Activated naive CD8-positive, alpha-beta T cell treated with anti-CD3 and anti-CD28 coated beads, Interleukin-2, amount 50 U/mL, for 16 hours (primary cell): ENCODE measurements around the gene ENTPD2.
A peak's percentile ranks its signal among the peaks of the same experiment; 100 is the strongest.
"Not testable (repeated sequence)": the region's sequence is repeated elsewhere in the genome, so short reads cannot be mapped to it uniquely, and the experiment has no call there.

Experiments used
- DNase-seq: peaks from one replicate; pipeline ENCODE4 v3.0.0-alpha.2; 2020; ENCODE audit warnings: low read depth, low spot score

Gene ENTPD2

DNA sequence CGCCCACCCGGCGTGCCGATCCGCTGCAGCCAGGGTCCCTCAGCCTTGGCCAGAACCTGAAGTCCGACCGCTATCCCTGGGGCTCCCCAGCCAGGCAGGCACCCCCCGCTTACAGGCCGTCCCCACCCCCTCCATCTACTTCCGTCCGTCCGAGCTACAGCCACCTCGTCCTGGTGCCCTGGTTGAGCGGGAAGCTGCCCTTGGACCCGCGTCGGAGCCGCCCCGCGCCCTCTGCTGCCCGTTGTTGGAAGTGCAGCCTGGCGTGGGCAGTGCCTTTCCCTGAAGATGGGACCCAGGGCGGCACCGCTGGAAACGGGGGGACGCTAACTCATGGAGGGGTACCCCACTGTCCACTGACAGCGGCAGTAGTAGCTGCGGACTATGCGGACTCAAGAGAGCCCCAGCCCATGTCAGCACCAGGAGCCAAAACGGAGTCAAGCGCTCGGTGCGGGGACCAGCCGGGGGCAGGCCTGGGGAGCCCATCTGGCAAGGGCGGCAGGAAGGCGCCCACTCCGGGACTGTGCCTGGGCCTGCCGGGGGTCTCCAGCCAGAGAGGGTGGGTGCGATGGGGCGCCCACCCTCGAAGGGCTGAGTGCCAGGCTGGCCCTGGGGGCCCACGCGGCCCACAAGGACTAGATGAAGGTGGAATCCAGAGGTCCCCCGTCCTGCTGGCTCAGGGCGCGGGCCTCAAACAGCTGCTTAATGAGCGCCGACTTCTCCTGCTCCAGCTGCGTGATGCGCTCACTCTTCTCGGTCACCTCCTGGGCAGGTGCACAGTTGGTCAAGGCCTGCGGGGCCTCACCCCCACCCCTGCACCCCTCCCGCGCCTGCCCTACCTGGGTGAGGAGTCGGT, 10.4 kb upstream of the ENTPD2 start:
- DNase-seq, result no peak

DNA sequence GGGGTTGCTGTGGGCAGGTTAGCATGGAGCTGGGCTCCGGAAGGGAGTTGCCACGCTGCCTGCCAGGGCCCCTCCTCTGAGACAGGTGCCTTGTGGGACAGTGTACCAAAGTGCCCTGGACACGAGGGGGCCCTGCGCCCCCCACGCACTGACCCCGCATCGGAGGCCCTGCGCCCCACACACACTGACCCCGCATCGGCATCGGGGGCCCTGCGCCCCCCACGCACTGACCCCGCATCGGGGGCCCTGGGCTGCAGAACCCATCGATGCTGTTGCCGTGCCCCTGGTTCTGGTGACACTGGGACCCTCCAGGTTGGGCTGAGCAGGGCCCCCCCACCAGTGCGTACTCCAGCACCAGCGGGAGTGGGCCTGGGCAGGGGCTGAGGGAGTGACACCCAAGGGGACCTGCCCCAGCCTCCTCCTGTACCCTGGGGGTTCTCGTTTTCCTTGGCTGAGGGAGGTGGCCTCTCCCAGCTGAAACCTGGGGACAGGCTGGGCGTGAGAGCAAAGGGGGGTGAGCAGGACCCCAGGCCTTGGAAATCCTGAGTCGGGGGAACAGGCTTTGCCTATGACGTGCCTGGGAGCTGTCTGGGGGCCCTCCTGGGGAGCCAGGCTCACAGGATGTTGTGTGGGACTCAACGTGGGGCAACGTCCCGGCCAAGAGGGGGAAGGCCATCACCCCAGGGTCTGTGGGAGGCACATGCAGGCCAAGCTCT, 9.6 kb upstream of the ENTPD2 start:
- DNase-seq, result no peak

DNA sequence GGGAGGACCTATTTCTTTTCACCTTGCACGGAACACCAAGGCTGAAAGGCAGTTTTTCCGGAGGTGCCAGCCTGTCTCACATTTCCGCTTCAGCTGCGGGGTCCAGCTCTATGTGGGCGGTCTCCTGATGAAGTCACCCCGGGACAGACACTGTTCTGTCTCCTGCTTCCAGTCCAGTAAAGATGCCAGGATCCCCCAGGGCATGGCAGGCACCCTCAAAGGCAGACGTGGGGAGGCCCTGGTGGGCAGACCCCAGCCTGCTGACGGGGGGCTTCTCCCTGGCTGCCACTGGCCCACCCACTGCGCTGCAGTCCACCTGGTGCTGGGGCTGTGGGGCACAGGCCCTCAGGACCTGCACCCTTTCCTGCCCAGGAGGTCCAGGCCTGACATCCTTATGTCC, 8.9 kb upstream of the ENTPD2 start:
- DNase-seq, result not testable (repeated sequence)

DNA sequence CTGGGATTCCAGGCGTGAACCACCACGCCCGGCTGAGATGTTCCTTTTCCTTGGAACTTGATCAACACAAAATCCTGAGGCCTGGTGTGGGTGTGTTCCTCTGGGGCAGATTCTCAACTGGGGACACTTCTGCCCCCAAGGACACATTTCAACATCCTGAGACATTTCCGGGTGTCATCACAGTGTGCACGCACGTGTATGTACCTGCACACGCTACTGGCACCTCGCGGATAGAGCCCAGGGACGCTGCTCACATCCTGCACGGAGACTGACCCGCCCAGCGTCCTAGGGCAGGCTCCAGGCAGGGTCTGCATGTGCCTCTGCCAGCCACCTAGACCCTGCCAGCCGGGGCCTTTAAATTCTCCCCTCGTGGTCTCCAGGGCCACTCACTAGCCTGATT, 8.5 kb upstream of the ENTPD2 start:
- DNase-seq, result no peak

DNA sequence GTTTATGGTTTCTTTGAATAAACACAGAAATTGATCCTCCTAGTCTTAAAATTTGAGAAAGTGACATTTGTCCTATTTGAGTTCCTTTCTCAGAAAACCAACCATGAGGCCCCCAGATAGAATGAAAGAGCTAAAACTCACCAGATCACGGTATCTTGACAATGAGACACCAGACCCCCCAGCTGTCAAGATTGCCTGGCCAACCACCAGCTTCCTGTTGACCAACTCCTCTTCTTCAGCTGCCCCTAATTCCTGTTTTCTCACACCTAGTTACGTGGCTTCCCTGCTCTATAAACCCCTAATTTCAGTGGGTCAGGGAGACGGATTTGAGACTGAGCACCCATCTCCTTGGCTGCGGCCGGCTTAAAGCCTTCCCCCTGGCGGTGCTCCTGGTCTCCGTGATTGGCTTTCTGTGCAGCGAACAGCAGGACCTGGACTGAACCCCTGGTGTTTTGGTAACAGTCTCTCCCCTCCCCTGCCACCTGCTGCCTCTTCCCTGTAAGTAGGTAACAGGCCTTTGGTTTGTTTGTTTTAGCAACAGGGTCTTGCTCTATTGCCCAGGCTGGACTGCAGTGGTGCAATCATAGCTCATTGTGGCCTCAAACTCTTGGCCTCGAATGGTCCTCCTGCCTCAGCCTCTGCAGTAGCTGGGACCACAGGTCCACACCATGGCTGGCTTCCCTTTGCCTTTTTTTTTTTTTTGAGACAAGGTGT, 4.8 kb upstream of the ENTPD2 start:
- no peak for DNase-seq

DNA sequence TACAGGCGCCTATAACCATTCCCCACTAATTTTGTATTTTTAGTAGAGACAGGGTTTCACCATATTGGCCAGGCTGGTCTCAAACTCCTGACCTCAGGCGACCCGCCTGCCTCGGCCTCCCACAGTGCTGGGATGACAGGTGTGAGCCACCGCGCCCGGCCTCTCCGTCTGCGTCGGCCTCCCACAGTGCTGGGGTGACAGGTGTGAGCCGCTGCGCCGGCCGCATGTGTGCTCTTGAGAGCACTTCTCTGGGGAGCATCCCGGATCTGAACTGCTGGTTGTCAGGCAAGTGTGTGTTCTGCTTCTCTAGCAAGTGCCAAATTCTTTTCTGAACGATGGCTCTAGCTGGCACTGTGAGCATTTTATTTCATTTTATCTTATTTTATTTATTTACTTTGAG, 3.7 kb upstream of the ENTPD2 start:
- DNase-seq, result no peak

DNA sequence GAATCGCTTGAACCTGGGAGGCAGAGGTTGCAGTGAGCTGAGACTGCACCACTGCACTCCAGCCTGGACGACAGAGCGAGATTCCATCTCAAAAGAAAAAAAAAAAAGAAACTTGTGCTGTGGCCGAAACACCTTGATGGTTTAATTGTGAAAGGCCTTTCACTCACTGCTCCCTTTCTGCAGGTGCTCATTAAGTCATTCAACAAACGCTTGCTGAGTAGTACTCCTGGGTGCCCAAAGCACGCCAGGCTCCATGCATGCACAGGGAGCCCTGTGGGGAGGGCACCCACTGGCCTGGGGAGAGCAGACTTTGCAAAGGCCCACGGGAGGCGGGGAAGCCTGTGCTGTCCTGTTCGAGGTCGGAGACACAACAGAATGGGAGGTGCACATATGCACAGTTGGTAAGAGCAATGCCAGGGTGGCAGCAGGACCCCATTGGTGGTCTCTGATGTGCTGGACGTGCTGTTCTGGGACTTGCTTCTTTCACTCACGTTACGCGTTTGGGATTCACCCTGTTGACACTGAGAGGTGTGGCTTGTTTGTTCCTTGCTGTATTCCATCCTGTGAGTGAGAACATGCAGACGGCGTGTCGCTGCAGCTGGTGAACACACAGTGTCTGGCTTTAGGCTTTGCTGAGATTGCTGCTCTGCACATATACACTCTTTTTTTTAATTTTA, 3.0 kb upstream of the ENTPD2 start:
- no peak for DNase-seq

DNA sequence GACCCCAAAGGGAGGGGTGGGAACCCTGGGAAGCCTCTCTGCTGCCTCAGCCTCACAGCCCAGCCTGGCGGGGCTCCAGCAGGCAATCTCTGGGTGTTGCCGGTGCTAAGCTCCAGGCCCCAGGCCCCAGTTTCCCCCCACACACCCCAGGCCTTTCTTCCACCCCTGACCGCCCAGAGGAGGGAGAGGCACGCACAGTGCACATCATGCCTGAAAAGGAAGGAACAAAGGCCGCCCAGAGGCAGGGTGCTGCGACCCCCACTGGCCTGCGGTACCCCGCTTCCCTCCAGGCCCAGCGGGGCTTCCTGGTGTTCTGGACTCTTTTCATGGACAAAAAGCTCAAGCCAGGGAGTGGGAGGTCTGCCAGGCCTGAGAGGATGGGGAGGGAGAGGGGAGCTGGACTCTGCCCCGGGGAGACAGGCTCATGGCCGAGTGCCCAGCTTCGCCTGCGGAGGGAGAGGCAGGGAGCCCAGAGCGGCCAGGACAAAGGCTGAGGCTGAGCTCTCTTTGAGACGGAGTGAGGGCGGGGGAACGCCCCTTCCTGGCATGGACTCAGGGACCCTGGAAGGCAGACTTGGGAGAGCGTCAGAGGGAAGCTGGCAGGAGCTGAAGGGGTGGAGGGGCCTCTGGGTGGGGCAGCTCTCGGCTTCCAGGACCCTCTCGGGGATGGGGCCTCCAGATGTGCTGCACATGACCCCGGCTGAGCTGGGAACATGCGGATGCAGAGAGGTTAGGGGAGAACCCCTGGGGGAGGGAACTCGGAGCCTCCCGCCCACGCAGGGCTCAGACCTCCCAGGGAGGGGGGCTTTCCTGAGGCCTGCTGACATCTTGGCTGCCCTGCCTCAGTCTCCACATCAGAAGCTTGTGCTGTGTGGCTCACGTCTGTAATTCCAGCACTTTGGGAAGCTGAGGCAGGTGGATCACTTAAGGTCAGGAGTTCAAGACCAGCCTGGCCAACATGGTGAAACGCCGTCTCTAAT, 1.8 kb upstream of the ENTPD2 start:
- no peak for DNase-seq

DNA sequence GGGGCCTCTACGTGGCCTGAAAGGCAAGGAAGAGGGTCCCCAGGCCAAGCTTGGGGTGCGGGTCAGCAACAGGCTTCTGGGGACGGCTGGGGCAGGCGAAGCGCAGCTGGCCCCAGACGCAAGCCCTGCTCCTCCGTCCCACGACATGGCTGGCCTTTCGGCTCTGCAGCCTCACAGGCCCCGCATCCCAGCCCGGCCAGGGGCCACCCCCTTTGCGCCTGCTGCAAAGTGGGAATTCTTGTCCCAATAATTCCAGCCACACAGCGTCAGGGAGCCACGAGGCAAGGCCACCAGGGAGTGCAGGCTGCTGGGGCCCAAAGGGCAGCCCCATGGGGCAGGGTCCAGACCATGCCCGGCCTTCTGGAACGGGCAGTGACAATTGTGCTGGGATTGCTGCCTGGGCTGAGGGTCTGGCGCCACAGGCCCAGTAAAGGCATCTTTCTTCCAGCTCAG, 1.1 kb upstream of the ENTPD2 start:
- no peak for DNase-seq

DNA sequence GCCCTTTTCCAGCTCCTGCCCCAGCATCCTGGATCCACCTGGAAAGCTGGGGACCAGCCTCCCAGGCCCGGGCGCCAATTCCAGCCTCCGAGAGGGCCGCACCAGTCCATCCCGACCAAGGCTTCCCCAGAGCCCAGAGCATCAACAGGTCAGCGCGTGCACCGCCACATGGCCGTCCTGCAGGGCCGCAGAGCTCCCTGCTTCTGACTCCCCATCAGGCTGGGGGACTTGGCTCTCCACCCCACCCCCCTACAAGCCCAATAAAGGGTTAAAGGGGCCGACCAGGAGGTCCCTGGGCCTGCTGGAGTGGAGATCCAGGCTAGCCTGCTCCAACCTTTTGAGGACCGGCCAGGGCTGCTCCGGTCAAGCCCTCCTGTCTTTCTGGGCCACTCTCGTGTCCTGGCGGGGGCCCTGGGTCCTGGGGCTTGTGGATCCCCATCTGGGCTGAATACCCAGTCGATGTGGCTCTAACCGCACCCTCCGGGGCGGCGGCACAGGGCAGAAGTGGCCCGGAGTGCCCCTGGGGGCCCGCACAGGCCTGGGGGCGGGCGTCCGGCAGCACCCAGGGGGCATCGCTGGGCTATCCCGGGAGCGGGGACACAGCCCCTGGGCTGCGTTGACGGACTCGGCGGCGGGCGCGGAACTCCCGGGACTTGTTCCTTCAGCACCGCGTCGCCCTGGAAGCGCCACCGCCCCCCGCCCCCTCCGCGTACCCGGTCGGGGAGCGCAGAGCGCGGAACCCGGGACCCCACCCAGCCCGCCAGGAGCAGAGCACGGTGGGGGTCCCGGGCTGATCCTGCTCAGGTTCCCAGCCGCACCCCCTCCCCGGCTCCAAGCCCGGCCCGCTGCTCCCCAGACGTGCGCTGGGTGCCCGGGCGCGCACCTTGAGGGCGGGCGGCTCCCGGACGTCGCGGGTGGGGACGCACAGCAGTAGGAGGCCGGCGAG, 590 bp downstream of the ENTPD2 start:
- DNase-seq, result no peak

DNA sequence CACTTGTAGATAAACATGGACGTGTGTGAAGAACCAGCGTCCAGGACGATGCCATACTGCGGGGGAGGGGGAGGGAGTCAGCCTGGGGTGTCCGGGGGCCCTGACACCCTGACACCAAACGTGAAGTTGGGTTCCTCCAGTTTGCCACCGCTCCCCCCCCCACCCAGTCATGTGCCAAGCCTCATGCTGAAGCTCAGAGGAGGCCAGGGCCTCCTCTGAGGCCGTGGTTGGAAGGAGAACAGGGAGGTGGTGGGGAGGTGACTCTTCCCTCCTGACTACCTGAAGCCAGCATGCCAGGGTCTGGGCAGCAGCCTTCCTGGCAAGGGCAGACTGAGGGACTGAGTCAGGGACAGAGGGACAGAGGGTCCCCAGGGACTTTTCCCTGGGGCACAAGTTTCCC, 1.6 kb downstream of the ENTPD2 start:
- DNase-seq, result no peak

DNA sequence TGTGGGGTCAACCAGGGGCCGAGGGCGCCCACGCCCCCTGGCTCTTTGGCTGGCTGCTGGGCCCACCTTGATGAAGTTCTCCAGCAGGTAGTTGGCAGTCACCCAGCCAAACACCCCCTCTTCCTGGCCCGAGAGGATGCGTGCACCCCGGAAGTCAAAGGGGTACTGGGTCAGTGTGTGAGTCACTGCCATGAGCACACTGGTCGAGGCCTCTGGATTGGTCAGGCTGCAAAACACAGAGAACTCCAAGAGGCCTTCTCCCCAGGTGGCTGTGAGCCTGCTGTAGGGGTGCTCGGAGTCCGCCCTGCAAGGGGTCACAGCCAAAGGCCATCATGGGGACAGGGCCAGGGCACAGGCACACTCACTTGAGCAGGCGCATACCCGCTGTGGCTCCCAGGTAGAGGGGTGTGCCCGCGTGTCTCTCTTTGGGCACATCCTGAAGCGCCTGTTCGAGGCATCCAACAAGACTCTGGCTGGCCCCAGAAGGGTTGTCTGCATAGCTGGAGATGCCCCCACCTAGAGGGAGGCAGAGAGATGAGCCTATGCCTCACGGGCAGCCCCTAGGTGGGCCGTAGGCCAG, 2.6 kb downstream of the ENTPD2 start:
- DNase-seq, result no peak

DNA sequence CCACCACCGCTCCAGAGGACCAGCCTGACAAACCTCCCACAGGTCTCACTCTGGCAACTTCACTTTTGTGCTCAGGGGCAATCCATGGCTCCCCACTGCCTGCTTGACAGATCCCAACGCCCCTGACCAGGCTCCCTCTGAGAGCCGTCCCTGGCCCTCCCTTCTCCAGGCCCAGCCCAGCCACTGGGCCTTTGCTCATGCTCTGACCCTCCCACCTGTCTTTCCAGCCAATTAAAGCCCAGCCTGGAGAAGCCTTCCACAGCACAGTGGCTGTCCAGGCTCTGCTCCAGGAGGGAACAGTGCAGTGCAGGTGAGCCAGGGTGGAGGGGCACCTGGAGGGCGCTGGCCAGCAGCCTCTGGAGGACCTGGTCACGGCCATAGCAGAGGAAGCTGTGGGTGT, 3.3 kb downstream of the ENTPD2 start:
- no peak for DNase-seq

DNA sequence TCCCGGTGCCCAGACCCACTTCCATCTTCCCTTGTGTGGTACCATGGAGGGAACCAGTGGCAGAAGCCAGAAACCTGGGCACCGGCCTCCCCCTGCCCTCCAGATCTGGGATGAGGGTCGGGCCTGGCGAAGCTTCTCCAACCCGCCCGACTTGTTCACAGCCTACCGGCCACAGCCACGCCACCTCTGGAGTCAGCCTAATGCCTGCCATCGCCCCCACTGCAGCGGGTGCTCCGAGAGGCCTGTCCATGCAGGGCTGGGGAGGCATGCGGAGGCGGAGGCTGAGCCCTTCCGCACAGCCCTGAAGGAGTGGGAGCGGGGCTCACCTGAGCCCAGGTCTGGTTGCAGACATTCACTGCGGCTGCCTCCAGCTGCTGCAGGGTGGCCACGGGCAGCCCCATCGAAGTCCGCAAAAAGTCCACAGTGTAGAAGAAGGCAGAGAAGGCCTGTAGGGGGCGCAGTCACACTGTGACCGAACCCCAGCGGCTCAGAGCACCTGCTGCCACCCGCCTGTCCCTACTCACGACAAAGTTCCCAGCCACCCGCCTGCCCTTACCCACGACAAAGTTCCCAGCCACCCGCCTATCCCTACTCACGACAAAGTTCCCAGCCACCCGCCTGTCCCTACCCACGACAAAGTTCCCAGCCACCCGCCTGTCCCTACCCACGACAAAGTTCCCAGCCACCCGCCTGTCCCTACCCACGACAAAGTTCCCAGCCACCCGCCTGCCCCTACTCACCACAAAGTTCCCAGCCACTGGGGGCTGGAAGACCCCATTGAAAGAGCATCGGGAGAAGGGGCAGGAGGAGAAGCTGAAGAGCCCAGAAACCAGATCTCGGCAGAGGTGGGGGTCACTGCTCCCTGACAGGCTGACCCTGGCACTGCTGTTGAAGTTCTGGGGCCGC, 4.1 kb downstream of the ENTPD2 start:
- no peak for DNase-seq

DNA sequence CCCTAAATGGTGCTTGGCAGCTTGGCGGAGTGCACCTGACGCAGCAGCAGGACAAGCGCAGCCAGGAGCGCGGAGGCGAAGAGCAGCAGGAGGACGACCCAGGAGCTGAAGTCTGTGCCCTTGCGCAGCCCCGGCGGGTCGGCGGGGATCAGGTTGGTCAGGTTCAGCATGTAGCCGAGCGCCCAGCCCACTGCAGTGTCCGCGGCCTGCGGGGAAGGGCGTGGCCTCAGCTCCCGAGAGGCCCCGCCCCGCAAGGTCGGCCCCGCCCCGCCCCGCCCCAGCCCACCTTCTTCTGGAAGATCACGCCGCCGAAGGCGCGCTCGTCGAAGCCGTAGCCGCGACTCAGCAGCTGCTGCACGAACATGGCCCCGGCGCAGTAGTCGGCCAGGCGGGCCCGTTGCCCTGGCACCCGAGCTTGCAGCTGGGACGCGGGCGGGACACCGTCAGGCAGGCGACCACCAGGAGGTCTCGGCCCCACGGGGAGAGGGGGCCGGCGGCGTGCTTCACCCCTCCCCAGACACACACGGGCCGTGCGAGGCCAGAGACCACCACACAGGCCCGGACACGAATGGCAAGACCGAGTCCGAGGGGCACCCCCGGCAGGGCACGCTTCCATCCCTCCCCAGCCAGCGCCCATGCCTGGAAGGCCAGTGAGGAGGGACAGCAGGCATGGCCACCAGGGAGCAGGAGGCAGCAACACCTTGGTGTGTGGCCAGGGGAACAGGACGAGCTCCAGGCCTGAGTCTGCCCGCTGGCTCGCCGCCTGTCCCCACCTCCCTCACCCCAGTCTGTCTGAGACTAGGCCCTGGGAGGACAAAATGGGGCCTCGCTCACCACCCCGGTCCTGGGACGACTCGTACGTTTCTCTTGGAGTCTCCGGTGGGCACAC, 5.0 kb downstream of the ENTPD2 start:
- no peak for DNase-seq

DNA sequence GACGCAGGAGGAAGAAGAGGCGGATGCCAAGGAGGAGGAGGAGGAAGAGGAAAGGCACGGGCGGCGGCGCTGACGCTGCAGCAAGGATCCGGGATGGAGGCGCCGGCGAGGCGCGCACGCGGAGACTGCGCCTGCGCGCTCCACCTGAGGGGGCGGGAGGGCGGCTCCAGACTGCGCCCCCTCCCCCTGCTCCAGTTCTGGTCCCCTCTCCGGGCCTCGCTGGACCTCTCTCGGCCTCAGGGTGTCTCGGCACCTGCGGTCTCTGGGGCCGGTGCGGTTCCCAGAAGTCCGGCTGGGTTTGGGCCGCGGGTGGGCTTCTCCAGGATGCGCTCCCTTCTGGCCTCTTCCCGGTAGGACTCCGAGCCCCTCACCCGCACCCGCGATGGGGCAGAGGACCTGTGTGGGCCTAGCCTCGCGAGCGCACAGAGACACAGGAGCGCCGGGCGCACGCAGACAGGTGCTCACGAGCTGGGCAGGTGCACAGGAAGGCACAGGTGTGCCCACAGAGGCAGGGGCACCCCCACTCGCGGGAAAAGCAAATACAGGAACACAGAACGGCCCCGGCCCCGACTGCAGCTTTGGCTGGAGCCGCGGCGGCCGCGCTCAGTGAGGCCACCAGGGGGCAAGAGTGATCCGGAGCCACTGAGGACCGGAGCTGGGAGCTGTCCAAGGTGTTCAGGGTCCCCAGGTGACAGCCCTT, 7.6 kb downstream of the ENTPD2 start, which contains the start of gene NPDC1:
TSS of gene NPDC1 (minus strand) at position 90 of the 700 bp plus-strand sequence. CDS start 188 bp downstream, outside the sequence.
- DNase-seq, result peak; percentile 61
